Esophagus squamous epithelium (tissue), 4 donors: Measurements from ENCODE around the gene PRKG1.

Experiments
- POLR2A ChIP-seq, 4 donors: fragments of 450-650 bp; IDR thresholded peaks; one replicate each; pipeline ENCODE4 v1.6.1; 2017; ENCODE audit warnings: antibody characterized with exemption in 4 of 4, mild to moderate bottlenecking in 4 of 4, moderate library complexity in 3 of 4
- TF ChIP-seq, protein P1 (sequence below), 6 experiments: fragments of 450-650 bp in 4 of 6; fragments of 200-600 bp in 2 of 6; sonication (generic) in 2 of 6; IDR thresholded peaks; one replicate each; pipeline ENCODE4 v1.5.1; 2016 to 2019; ENCODE audit warnings: antibody characterized with exemption in 6 of 6, mild to moderate bottlenecking in 4 of 6, moderate library complexity in 4 of 6

- TF ChIP-seq, protein P1, sequence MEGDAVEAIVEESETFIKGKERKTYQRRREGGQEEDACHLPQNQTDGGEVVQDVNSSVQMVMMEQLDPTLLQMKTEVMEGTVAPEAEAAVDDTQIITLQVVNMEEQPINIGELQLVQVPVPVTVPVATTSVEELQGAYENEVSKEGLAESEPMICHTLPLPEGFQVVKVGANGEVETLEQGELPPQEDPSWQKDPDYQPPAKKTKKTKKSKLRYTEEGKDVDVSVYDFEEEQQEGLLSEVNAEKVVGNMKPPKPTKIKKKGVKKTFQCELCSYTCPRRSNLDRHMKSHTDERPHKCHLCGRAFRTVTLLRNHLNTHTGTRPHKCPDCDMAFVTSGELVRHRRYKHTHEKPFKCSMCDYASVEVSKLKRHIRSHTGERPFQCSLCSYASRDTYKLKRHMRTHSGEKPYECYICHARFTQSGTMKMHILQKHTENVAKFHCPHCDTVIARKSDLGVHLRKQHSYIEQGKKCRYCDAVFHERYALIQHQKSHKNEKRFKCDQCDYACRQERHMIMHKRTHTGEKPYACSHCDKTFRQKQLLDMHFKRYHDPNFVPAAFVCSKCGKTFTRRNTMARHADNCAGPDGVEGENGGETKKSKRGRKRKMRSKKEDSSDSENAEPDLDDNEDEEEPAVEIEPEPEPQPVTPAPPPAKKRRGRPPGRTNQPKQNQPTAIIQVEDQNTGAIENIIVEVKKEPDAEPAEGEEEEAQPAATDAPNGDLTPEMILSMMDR (IDR thresholded peaks at IDR 0.05), result no peak
- no peak for TF ChIP-seq POLR2A (IDR thresholded peaks at IDR 0.05)
These were observed 812.3 kb downstream of the PRKG1 start for GRCh38 chr10:51886438-51887068.
